Hepatocyte (in vitro differentiated cells): ENCODE results near the gene SF3B4.

ENCODE experiments used
- CTCF ChIP-seq: fragments of 200-600 bp; sonication (generic); IDR thresholded peaks from 2 replicates; pipeline ENCODE4 v1.5.1; 2016; ENCODE audit warnings: antibody characterized with exemption, mild to moderate bottlenecking; ENCODE audit not compliant: poor library complexity
- EZH2 ChIP-seq: fragments of 200-600 bp; sonication (generic); IDR thresholded peaks from 2 replicates; pipeline ENCODE4 v1.6.1; 2016; ENCODE audit warnings: antibody characterized with exemption, mild to moderate bottlenecking, borderline replicate concordance

GRCh38 chr1:149903836-149904491, 23.6 kb downstream of the SF3B4 start:
- TF ChIP-seq CTCF = no peak
- no peak for TF ChIP-seq EZH2
